K562 (cell line): Measurements from ENCODE around the gene KLC1.

Experiments
- KAT7 ChIP-seq: sonication (generic); formaldehyde crosslinking; IDR thresholded peaks from 2 replicates; pipeline ENCODE4 v1.8.0; 2022; ENCODE audit warnings: missing genetic modification reagents, mild to moderate bottlenecking, borderline replicate concordance
- MEF2A ChIP-seq: IDR thresholded peaks from 2 replicates; pipeline ENCODE4 v1.6.1; 2011; ENCODE audit warnings: low read depth, mild to moderate bottlenecking, low read length, moderate library complexity; ENCODE audit not compliant: control insufficient read depth
- POLR2G ChIP-seq: fragments of 200-400 bp; formaldehyde crosslinking; IDR thresholded peaks from 2 replicates; pipeline ENCODE4 v1.6.1; 2017; ENCODE audit warnings: low read depth, mild to moderate bottlenecking, antibody characterized with exemption, low read length, moderate library complexity
- RAD21 ChIP-seq, 2 experiments: fragments of 250-450 bp in 1 of 2; fragments of 450-650 bp in 1 of 2; sonication (Bioruptor Pico) in 1 of 2; formaldehyde crosslinking in 1 of 2; IDR thresholded peaks in 1 of 2; conservative IDR thresholded peaks in 1 of 2; 2 replicates each; pipeline versions ENCODE4 v1.4.0 to v1.8.0; 2020 to 2022; ENCODE audit warnings: mild to moderate bottlenecking in 2 of 2, moderate library complexity in 1 of 2
- SRF ChIP-seq, 2 experiments: fragments of 250-450, 450-650 bp in 1 of 2; sonication (Bioruptor Pico) in 1 of 2; sonication (generic) in 1 of 2; formaldehyde crosslinking; IDR thresholded peaks; 2 replicates each; pipeline versions ENCODE4 v1.5.0 to v1.5.1; 2020 to 2022; ENCODE audit warnings: mild to moderate bottlenecking in 1 of 2, missing genetic modification reagents in 1 of 2
- YBX1 ChIP-seq: fragments of 450-650 bp; IDR thresholded peaks from 2 replicates; pipeline ENCODE4 v1.7.1; 2016; ENCODE audit warnings: mild to moderate bottlenecking
- ZNF232 ChIP-seq: sonication (generic); formaldehyde crosslinking; IDR thresholded peaks from 2 replicates; pipeline ENCODE4 v1.8.0; 2022; ENCODE audit warnings: mild to moderate bottlenecking, missing genetic modification reagents
- TF ChIP-seq, protein P1 (sequence below): sonication (generic); formaldehyde crosslinking; IDR thresholded peaks from 2 replicates; pipeline ENCODE4 v1.8.1; 2023; ENCODE audit warnings: mild to moderate bottlenecking, missing genetic modification reagents
- TF ChIP-seq, protein P2 (sequence below): sonication (generic); formaldehyde crosslinking; IDR thresholded peaks from 2 replicates; pipeline ENCODE4 v1.8.1; 2023; ENCODE audit warnings: mild to moderate bottlenecking, missing genetic modification reagents, moderate library complexity
- TF ChIP-seq, protein P3 (sequence below), 3 experiments: IDR thresholded peaks in 2 of 3; conservative IDR thresholded peaks in 1 of 3; 2 replicates each; pipeline ENCODE4 v1.5.1; 2011 to 2012; ENCODE audit warnings: low read length in 3 of 3, mild to moderate bottlenecking in 3 of 3, control low read depth in 2 of 3, improper control_type of control experiment in 1 of 3, inconsistent platforms in 1 of 3, low read depth in 1 of 3, mixed read lengths in 1 of 3, moderate library complexity in 1 of 3; ENCODE audit not compliant: insufficient read depth in 2 of 3
- TF ChIP-seq, protein P4 (sequence below): fragments of 450-650 bp; conservative IDR thresholded peaks from 2 replicates; pipeline ENCODE4 v1.6.1; 2016; ENCODE audit warnings: missing genetic modification characterization, low read depth, mild to moderate bottlenecking, control low read depth, missing compliant biosample characterization

DNA sequence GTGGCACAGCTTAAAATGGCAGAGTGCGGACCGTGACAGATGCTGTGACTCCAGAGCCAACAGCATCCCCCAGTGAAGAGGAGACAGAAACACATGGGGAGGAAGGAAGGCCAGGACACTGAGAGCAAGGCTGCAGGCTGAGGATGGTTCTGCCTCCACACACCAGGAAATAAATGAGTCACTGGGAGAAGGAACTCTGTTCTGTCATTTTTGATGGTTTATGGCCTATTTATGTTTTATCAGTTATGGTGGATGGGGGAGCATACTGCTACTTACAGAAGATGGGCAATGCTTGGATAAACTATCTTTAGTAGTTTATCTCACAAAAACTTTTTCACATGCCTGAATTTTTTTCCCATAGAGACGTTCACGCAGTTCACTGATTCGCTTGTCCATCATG is 120.4 kb downstream of the KLC1 start:
- TF ChIP-seq, protein P1, sequence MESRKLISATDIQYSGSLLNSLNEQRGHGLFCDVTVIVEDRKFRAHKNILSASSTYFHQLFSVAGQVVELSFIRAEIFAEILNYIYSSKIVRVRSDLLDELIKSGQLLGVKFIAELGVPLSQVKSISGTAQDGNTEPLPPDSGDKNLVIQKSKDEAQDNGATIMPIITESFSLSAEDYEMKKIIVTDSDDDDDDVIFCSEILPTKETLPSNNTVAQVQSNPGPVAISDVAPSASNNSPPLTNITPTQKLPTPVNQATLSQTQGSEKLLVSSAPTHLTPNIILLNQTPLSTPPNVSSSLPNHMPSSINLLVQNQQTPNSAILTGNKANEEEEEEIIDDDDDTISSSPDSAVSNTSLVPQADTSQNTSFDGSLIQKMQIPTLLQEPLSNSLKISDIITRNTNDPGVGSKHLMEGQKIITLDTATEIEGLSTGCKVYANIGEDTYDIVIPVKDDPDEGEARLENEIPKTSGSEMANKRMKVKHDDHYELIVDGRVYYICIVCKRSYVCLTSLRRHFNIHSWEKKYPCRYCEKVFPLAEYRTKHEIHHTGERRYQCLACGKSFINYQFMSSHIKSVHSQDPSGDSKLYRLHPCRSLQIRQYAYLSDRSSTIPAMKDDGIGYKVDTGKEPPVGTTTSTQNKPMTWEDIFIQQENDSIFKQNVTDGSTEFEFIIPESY (CRISPR knock-in tag), result no peak
- TF ChIP-seq POLR2G, result no peak
- TF ChIP-seq YBX1, result no peak
- TF ChIP-seq SRF (CRISPR knock-in tag; IDR thresholded peaks at IDR 0.05), result no peak
- TF ChIP-seq ZNF232 (CRISPR knock-in tag), result no peak
- no peak for TF ChIP-seq MEF2A
- no peak for TF ChIP-seq RAD21 (CRISPR knock-in tag; conservative IDR thresholded peaks at IDR 0.05 in 1 of 2, IDR thresholded peaks at IDR 0.05 in 1 of 2)
- TF ChIP-seq, protein P2, sequence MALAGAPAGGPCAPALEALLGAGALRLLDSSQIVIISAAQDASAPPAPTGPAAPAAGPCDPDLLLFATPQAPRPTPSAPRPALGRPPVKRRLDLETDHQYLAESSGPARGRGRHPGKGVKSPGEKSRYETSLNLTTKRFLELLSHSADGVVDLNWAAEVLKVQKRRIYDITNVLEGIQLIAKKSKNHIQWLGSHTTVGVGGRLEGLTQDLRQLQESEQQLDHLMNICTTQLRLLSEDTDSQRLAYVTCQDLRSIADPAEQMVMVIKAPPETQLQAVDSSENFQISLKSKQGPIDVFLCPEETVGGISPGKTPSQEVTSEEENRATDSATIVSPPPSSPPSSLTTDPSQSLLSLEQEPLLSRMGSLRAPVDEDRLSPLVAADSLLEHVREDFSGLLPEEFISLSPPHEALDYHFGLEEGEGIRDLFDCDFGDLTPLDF (CRISPR knock-in tag), result no peak
- TF ChIP-seq, protein P3, sequence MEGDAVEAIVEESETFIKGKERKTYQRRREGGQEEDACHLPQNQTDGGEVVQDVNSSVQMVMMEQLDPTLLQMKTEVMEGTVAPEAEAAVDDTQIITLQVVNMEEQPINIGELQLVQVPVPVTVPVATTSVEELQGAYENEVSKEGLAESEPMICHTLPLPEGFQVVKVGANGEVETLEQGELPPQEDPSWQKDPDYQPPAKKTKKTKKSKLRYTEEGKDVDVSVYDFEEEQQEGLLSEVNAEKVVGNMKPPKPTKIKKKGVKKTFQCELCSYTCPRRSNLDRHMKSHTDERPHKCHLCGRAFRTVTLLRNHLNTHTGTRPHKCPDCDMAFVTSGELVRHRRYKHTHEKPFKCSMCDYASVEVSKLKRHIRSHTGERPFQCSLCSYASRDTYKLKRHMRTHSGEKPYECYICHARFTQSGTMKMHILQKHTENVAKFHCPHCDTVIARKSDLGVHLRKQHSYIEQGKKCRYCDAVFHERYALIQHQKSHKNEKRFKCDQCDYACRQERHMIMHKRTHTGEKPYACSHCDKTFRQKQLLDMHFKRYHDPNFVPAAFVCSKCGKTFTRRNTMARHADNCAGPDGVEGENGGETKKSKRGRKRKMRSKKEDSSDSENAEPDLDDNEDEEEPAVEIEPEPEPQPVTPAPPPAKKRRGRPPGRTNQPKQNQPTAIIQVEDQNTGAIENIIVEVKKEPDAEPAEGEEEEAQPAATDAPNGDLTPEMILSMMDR (IDR thresholded peaks at IDR 0.05 in 2 of 3, conservative IDR thresholded peaks at IDR 0.05 in 1 of 3; ENCODE audit: insufficient read depth in 2 of 3, low read depth in 1 of 3, low read length in 3 of 3), result no peak
- TF ChIP-seq, protein P4, sequence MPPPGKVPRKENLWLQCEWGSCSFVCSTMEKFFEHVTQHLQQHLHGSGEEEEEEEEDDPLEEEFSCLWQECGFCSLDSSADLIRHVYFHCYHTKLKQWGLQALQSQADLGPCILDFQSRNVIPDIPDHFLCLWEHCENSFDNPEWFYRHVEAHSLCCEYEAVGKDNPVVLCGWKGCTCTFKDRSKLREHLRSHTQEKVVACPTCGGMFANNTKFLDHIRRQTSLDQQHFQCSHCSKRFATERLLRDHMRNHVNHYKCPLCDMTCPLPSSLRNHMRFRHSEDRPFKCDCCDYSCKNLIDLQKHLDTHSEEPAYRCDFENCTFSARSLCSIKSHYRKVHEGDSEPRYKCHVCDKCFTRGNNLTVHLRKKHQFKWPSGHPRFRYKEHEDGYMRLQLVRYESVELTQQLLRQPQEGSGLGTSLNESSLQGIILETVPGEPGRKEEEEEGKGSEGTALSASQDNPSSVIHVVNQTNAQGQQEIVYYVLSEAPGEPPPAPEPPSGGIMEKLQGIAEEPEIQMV (tag), result no peak
- no peak for TF ChIP-seq KAT7 (CRISPR knock-in tag)
